Caco-2 (cell line): ENCODE results near the gene PLEKHG3. TPM values are rescaled to one million over a fixed set of nuclear protein-coding genes. Genes with fewer than 3 reads are reported as not detected.
A peak's percentile ranks its signal among the peaks of the same experiment; 100 is the strongest.

Source experiments
- BruUV-seq: library from RNA; stranded (reverse); fragments of 400-500 nt; replicated peaks from 2 replicates; lab custom pipeline; 2021; lab: Mats Ljungman, UMichigan
- CTCF ChIA-PET: fragments of 300-600 bp; sonication (Branson Sonifier 250); formaldehyde crosslinking; loops from one replicate; lab custom pipeline; 2022; ENCODE audit warnings: antibody characterized with exemption; lab: Charles Lee
- POLR2A ChIA-PET: fragments of 300-600 bp; sonication (Branson Sonifier 250); formaldehyde crosslinking; loops from one replicate; lab custom pipeline; 2022; ENCODE audit warnings: antibody characterized with exemption; lab: Charles Lee
- DNase-seq, 2 experiments: peaks; one replicate each; pipeline versions ENCODE4 v3.0.0 to v3.0.0-alpha.2; 2020 to 2022
- H3K27me3 ChIP-seq: replicated peaks from 2 replicates; pipeline ENCODE4 v1.6.0; 2011; ENCODE audit warnings: low read length; ENCODE audit not compliant: control insufficient read depth, insufficient read depth
- H3K36me3 ChIP-seq: 2 replicates; pipeline ENCODE4 v1.5.1; 2011; ENCODE audit warnings: low read length; ENCODE audit not compliant: control insufficient read depth, insufficient read depth
- H3K4me1 ChIP-seq: fragments of 250-450 bp; sonication (Bioruptor Pico); 2 replicates; pipeline ENCODE4 v1.5.1; 2020; ENCODE audit warnings: mild to moderate bottlenecking
- H3K4me3 ChIP-seq: 2 replicates; pipeline ENCODE4 v1.5.1; 2011; ENCODE audit warnings: low read depth, mild to moderate bottlenecking, control low read depth, low read length
- H3K9me3 ChIP-seq: fragments of 250-450 bp; sonication (Bioruptor Pico); 2 replicates; pipeline ENCODE4 v1.5.1; 2020; ENCODE audit warnings: mild to moderate bottlenecking, moderate library complexity
- H3K27ac Mint-ChIP-seq: one replicate; pipeline ENCODE4 v1.8.0; 2022; ENCODE audit warnings: mixed read lengths; ENCODE audit not compliant: unreplicated experiment
- H3K27me3 Mint-ChIP-seq: one replicate; pipeline ENCODE4 v1.8.0; 2022; ENCODE audit warnings: mixed read lengths; ENCODE audit not compliant: insufficient read depth, unreplicated experiment
- H3K36me3 Mint-ChIP-seq: one replicate; pipeline ENCODE4 v1.8.0; 2022; ENCODE audit warnings: mild to moderate bottlenecking, mixed read lengths; ENCODE audit not compliant: insufficient read depth, unreplicated experiment
- H3K4me1 Mint-ChIP-seq: one replicate; pipeline ENCODE4 v1.8.0; 2022; ENCODE audit warnings: low read depth, mixed read lengths; ENCODE audit not compliant: unreplicated experiment
- H3K4me3 Mint-ChIP-seq: one replicate; pipeline ENCODE4 v1.8.0; 2022; ENCODE audit warnings: mild to moderate bottlenecking, moderate library complexity, mixed read lengths; ENCODE audit not compliant: unreplicated experiment
- H3K9me3 Mint-ChIP-seq: one replicate; pipeline ENCODE4 v1.8.0; 2022; ENCODE audit warnings: mixed read lengths; ENCODE audit not compliant: unreplicated experiment
- CTCF ChIP-seq, 2 experiments: fragments of 200-600 bp in 1 of 2; IDR thresholded peaks; 1 replicate in 1 of 2; 2 replicates in 1 of 2; pipeline versions ENCODE4 v1.5.1 to v1.8.0; 2011 to 2022; ENCODE audit warnings: antibody characterized with exemption in 1 of 2, control low read depth in 1 of 2, inconsistent platforms in 1 of 2, low read depth in 1 of 2, low read length in 1 of 2, mild to moderate bottlenecking in 1 of 2, moderate library complexity in 1 of 2; ENCODE audit not compliant: insufficient read depth in 1 of 2, severe bottlenecking in 1 of 2, unreplicated experiment in 1 of 2
- intact Hi-C: fragments of 100-400 bp; cut with micrococcal nuclease; formaldehyde crosslinking; loops from one replicate; pipeline ENCODE4 v1.10.0; 2022; ENCODE audit not compliant: unreplicated experiment
- total RNA-seq: library from RNA; stranded (reverse); gene quantifications from 2 replicates; pipeline ENCODE4 v1.2.3, GENCODE V29; 2022

PLEKHG3 gene
- total RNA-seq, 1 experiment from 2014 or later = 85.9 TPM

- Histone ChIP-seq H3K9me3 (no peaks in the 10 kb centered on the region), H3K4me1 (peaks cover 92% of the 10 kb centered on the region), H3K27me3 (no peaks in the 10 kb centered on the region), H3K4me3 (no peak overlapping the region), H3K36me3 (no peaks in the 10 kb centered on the region; the same call in none of the 2 replicates)
- intact Hi-C loops = no loop called here
- no peaks in the 10 kb centered on the region for H3K9me3 Mint-ChIP-seq
- H3K36me3 Mint-ChIP-seq = peaks cover 61% of the 10 kb centered on the region
- peak overlapping the region; percentile 50 for H3K27ac Mint-ChIP-seq
- H3K4me1 Mint-ChIP-seq = peaks cover 71% of the 10 kb centered on the region
- no TSS peak for BruUV-seq
- no peak for TF ChIP-seq CTCF (IDR thresholded peaks at IDR 0.05; ENCODE audit: insufficient read depth in 1 of 2, low read depth in 1 of 2, low read length in 1 of 2, severe bottlenecking in 1 of 2, unreplicated experiment in 1 of 2)
- no peaks in the 10 kb centered on the region for H3K27me3 Mint-ChIP-seq
- DNase-seq = no peak
- ChIA-PET POLR2A (no interaction called here), CTCF (no interaction called here)
- no peak overlapping the region for H3K4me3 Mint-ChIP-seq
These were observed 15.9 kb downstream of the PLEKHG3 start for GRCh38 chr14:64720131-64720576.

GRCh38 chr14:64721391-64721791 is 17.2 kb downstream of the PLEKHG3 start:
- CTCF ChIA-PET = no interaction called here
- no peak overlapping the region for H3K4me3 ChIP-seq
- H3K27me3 ChIP-seq = no peaks in the 10 kb centered on the region
- no peaks in the 10 kb centered on the region for H3K9me3 ChIP-seq
- Mint-ChIP-seq H3K27ac (peak overlapping the region; percentile 66), H3K4me3 (no peak overlapping the region), H3K9me3 (no peaks in the 10 kb centered on the region), H3K4me1 (peaks cover 67% of the 10 kb centered on the region), H3K36me3 (peaks cover 55% of the 10 kb centered on the region), H3K27me3 (no peaks in the 10 kb centered on the region)
- POLR2A ChIA-PET = no interaction called here
- intact Hi-C loops = no loop called here
- peaks cover 92% of the 10 kb centered on the region for H3K4me1 ChIP-seq
- no peaks in the 10 kb centered on the region; the same call in 1 of the 2 replicates for H3K36me3 ChIP-seq
- no peak for TF ChIP-seq CTCF (IDR thresholded peaks at IDR 0.05; ENCODE audit: insufficient read depth in 1 of 2, low read depth in 1 of 2, low read length in 1 of 2, severe bottlenecking in 1 of 2, unreplicated experiment in 1 of 2)
- DNase-seq = no peak
- no TSS peak for BruUV-seq

GRCh38 chr14:64721899-64722298 is 17.7 kb downstream of the PLEKHG3 start:
- Mint-ChIP-seq H3K27me3 (no peaks in the 10 kb centered on the region), H3K27ac (peak overlapping the region; percentile 66), H3K4me1 (peaks cover 62% of the 10 kb centered on the region), H3K36me3 (peaks cover 50% of the 10 kb centered on the region), H3K4me3 (no peak overlapping the region), H3K9me3 (no peaks in the 10 kb centered on the region)
- BruUV-seq = no TSS peak
- ChIA-PET POLR2A (no interaction called here), CTCF (no interaction called here)
- DNase-seq = no peak
- H3K9me3 ChIP-seq = no peaks in the 10 kb centered on the region
- no peaks in the 10 kb centered on the region for H3K27me3 ChIP-seq
- intact Hi-C loops = no loop called here
- peaks cover 92% of the 10 kb centered on the region for H3K4me1 ChIP-seq
- H3K4me3 ChIP-seq = no peak overlapping the region
- H3K36me3 ChIP-seq = no peaks in the 10 kb centered on the region; the same call in none of the 2 replicates
- no peak for TF ChIP-seq CTCF (IDR thresholded peaks at IDR 0.05; ENCODE audit: insufficient read depth in 1 of 2, low read depth in 1 of 2, low read length in 1 of 2, severe bottlenecking in 1 of 2, unreplicated experiment in 1 of 2)
